Ovary (tissue), 3 donors: ENCODE measurements around the gene DAB2IP.

Experiments used
- CTCF ChIP-seq, 3 donors: fragments of 450-650 bp in 2 of 3; fragments of 200-600 bp in 1 of 3; IDR thresholded peaks; one replicate each; pipeline versions ENCODE4 v1.5.1 to v1.8.0; 2016 to 2022; ENCODE audit warnings: antibody characterized with exemption in 3 of 3, mild to moderate bottlenecking in 1 of 3
- EP300 ChIP-seq: sonication (generic); formaldehyde crosslinking; IDR thresholded peaks from one replicate; pipeline ENCODE4 v1.6.1; 2017; ENCODE audit warnings: antibody characterized with exemption
- donor health status: DM: no; HTN: no; CAD: no.

- TF ChIP-seq EP300 (no peak), CTCF (IDR thresholded peaks at IDR 0.05) (no peak)
Observed at GRCh38 chr9:121721770-121722169, 70.3 kb downstream of the DAB2IP start.
